Transverse colon (tissue), 4 donors: ENCODE results near the gene PTDSS2. TPM values are rescaled to one million over a fixed set of nuclear protein-coding genes. Genes with fewer than 3 reads are reported as not detected.

Experiments used
- DNase-seq: peaks from one replicate; pipeline ENCODE4 v3.0.0-alpha.2; 2019
- H3K27ac ChIP-seq, 4 donors: fragments of 200-600 bp; sonication (generic); 2 replicates each; pipeline ENCODE4 v1.5.1; 2016 to 2018; ENCODE audit warnings: inconsistent platforms in 4 of 4
- H3K27me3 ChIP-seq: fragments of 200-600 bp; sonication (generic); 2 replicates; pipeline ENCODE4 v1.5.1; 2017; ENCODE audit warnings: inconsistent platforms
- H3K36me3 ChIP-seq, 4 donors: fragments of 200-600 bp; sonication (generic); 2 replicates each; pipeline ENCODE4 v1.5.1; 2017 to 2019; ENCODE audit warnings: inconsistent platforms in 4 of 4
- H3K4me1 ChIP-seq, 4 donors: fragments of 200-600 bp; sonication (generic); 2 replicates each; pipeline ENCODE4 v1.5.1; 2017 to 2020; ENCODE audit warnings: inconsistent platforms in 4 of 4
- H3K4me3 ChIP-seq, 4 donors: fragments of 200-600 bp; sonication (generic); 1 replicate in 1 of 4; 2 replicates in 3 of 4; pipeline versions ENCODE4 v1.5.1 to v1.6.1; 2017 to 2019; ENCODE audit warnings: inconsistent platforms in 4 of 4
- H3K9me3 ChIP-seq, 2 donors: fragments of 200-600 bp; sonication (generic); 2 replicates each; pipeline ENCODE4 v1.5.1; 2017 to 2019; ENCODE audit warnings: inconsistent platforms in 2 of 2
- CTCF ChIP-seq, 5 experiments: fragments of 200-600 bp in 3 of 5; fragments of 450-650 bp in 2 of 5; sonication (generic) in 3 of 5; IDR thresholded peaks; 1 replicate in 2 of 5; 2 replicates in 3 of 5; pipeline ENCODE4 v1.5.1; 2016 to 2017; ENCODE audit warnings: antibody characterized with exemption in 5 of 5, inconsistent platforms in 3 of 5, mild to moderate bottlenecking in 2 of 5, moderate library complexity in 1 of 5
- EP300 ChIP-seq: sonication (generic); formaldehyde crosslinking; IDR thresholded peaks from one replicate; pipeline ENCODE4 v1.6.1; 2017; ENCODE audit warnings: antibody characterized with exemption, low read depth
- POLR2A ChIP-seq: fragments of 450-650 bp; IDR thresholded peaks from one replicate; pipeline ENCODE4 v1.6.1; 2016; ENCODE audit warnings: antibody characterized with exemption, mild to moderate bottlenecking, moderate library complexity
- POLR2AphosphoS5 ChIP-seq, 3 donors: sonication (generic); formaldehyde crosslinking; IDR thresholded peaks; one replicate each; pipeline ENCODE4 v1.6.1; 2016; ENCODE audit warnings: antibody characterized with exemption in 3 of 3
- WGBS, 2 donors: methylation state at CpG; one replicate each; pipeline ENCODE4 v1.1.5; 2018; ENCODE audit warnings: low coverage in 1 of 2; 5-methylcytosine and 5-hydroxymethylcytosine counted together
- in situ Hi-C, 4 donors: fragments of 200-750 bp; cut with MboI; loops; one replicate each; pipeline versions ENCODE4 v1.15.0 to v1.15.1; 2017; ENCODE audit warnings: low sequenced_read_pairs in 3 of 4, low pct_ligation_motif_present in 1 of 4, low pct_unique_long_range_greater_than_20kb in 1 of 4
- intact Hi-C: fragments of 100-400 bp; cut with DNase I; formaldehyde crosslinking; loops from one replicate; pipeline ENCODE4 v1.15.1; 2023; ENCODE audit warnings: low total_unique reads
- total RNA-seq, 4 donors: library from RNA; depleted of rRNA; stranded (reverse); fragments of >200 nt; gene quantifications; one replicate each; pipeline ENCODE4 v1.1.0, GENCODE V29; 2016

PTDSS2 gene
- total RNA-seq, 4 donors from 2014 or later = 28.5 to 264 (median 76.0) TPM

- TF ChIP-seq POLR2AphosphoS5 (IDR thresholded peaks at IDR 0.05) = no peak
- no peak for TF ChIP-seq EP300
- no peaks in the 10 kb centered on the region for H3K27me3 ChIP-seq
- DNase-seq = no peak
- no peaks in the 10 kb centered on the region for H3K36me3 ChIP-seq
- peaks cover 0 to 6% of the 10 kb centered on the region in 2 donors for H3K9me3 ChIP-seq
- intact Hi-C loops = no loop called here
- H3K4me1 ChIP-seq = peaks cover 0 to 12% (median 4%) of the 10 kb centered on the region in 4 donors
- in situ Hi-C loops = no loop called here
- WGBS, 2 donors = 95 to 100% methylated on average over 4 to 10 of the region's 10 CpGs
- no peak overlapping the region for H3K4me3 ChIP-seq
- H3K27ac ChIP-seq = no peak overlapping the region
Measured at GRCh38 chr11:521177-521688, 71.2 kb downstream of the PTDSS2 start.

GRCh38 chr11:526192-526591 lies 76.1 kb downstream of the PTDSS2 start:
- H3K9me3 ChIP-seq = no peaks in the 10 kb centered on the region
- no peak overlapping the region for H3K27ac ChIP-seq
- H3K4me1 ChIP-seq = no peaks in the 10 kb centered on the region
- intact Hi-C loops (no loop called here), in situ Hi-C loops (no loop called here)
- peak overlapping the region in 1 of 4 donors; percentile 5 for H3K4me3 ChIP-seq
- no peak for DNase-seq
- no peaks in the 10 kb centered on the region for H3K27me3 ChIP-seq
- TF ChIP-seq POLR2A = no peak
- TF ChIP-seq CTCF (IDR thresholded peaks at IDR 0.05) = no peak
- TF ChIP-seq EP300 = no peak
- WGBS, 2 donors = 73 to 80% methylated on average over 2 to 17 of the region's 17 CpGs
- H3K36me3 ChIP-seq = no peaks in the 10 kb centered on the region

- Histone ChIP-seq H3K27me3 (no peaks in the 10 kb centered on the region), H3K4me1 (peaks cover 0 to under 1% (median 0%) of the 10 kb centered on the region in 4 donors), H3K36me3 (no peaks in the 10 kb centered on the region), H3K4me3 (no peak overlapping the region), H3K9me3 (no peaks in the 10 kb centered on the region), H3K27ac (no peak overlapping the region)
- intact Hi-C loops = no loop called here
- TF ChIP-seq EP300 (no peak), CTCF (IDR thresholded peaks at IDR 0.05) (no peak), POLR2AphosphoS5 (IDR thresholded peaks at IDR 0.05) (no peak), POLR2A (no peak)
- in situ Hi-C loops = no loop called here
- no peak for DNase-seq
- WGBS, 2 donors = 87% methylated on average over 30 of the region's 30 CpGs; no CpG with 5 or more reads in 1 of the 2 donors
Measured at GRCh38 chr11:528166-528814, 78.2 kb downstream of the PTDSS2 start.

GRCh38 chr11:528815-529727 lies 79.0 kb downstream of the PTDSS2 start:
- Histone ChIP-seq H3K9me3 (no peaks in the 10 kb centered on the region), H3K36me3 (no peaks in the 10 kb centered on the region), H3K27me3 (no peaks in the 10 kb centered on the region), H3K4me3 (no peak overlapping the region), H3K27ac (no peak overlapping the region), H3K4me1 (peaks cover 2 to 8% (median 5%) of the 10 kb centered on the region in 4 donors)
- 67 to 78% methylated on average over 8 to 28 of the region's 29 CpGs for WGBS, 2 donors
- DNase-seq = no peak
- TF ChIP-seq POLR2AphosphoS5 (IDR thresholded peaks at IDR 0.05) (no peak), CTCF (IDR thresholded peaks at IDR 0.05) (no peak), POLR2A (no peak)
- intact Hi-C loops (no loop called here), in situ Hi-C loops (no loop called here)
